ENCODE data around the gene PPP1R12C.

GRCh38 chr19:55099557-55100506 is 17.6 kb downstream of the PPP1R12C start:
- TF ChIP-seq POLR2A (IDR thresholded peaks at IDR 0.05; ENCODE audit: low read length) (no peak), GATA1 (IDR thresholded peaks at IDR 0.05; ENCODE audit: low read depth, low read length) (no peak)
